Sigmoid colon (tissue), 3 donors: ENCODE data around the gene RAB3D.

Experiments
- POLR2A ChIP-seq, 2 donors: fragments of 450-650 bp; IDR thresholded peaks; one replicate each; pipeline ENCODE4 v1.6.1; 2016; ENCODE audit warnings: antibody characterized with exemption in 2 of 2, mild to moderate bottlenecking in 2 of 2, moderate library complexity in 2 of 2
- TF ChIP-seq, protein P1 (sequence below), 4 experiments: fragments of 450-650 bp in 3 of 4; fragments of 200-600 bp in 1 of 4; IDR thresholded peaks; one replicate each; pipeline ENCODE4 v1.5.1; 2016 to 2019; ENCODE audit warnings: antibody characterized with exemption in 4 of 4, mild to moderate bottlenecking in 3 of 4, moderate library complexity in 2 of 4

DNA sequence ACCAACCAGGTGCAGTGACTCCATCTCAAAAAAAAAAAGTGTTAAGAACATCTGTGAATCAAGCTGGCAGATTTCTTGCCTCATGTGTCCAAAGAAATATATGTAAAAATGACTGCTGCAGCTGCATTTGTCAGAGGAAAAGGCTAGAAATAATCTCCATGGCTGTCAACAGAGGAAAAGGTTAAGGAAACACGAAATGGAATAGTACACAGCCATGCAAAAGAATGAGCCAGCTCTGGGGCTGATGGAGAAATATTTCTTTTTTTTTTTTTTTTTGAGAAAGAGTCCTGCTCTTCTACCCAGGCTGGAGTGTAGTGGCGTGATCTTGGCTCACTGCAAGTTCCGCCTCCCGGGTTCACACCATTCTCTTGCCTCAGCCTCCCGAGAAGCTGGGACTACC is 6.6 kb downstream of the RAB3D start:
- TF ChIP-seq, protein P1, sequence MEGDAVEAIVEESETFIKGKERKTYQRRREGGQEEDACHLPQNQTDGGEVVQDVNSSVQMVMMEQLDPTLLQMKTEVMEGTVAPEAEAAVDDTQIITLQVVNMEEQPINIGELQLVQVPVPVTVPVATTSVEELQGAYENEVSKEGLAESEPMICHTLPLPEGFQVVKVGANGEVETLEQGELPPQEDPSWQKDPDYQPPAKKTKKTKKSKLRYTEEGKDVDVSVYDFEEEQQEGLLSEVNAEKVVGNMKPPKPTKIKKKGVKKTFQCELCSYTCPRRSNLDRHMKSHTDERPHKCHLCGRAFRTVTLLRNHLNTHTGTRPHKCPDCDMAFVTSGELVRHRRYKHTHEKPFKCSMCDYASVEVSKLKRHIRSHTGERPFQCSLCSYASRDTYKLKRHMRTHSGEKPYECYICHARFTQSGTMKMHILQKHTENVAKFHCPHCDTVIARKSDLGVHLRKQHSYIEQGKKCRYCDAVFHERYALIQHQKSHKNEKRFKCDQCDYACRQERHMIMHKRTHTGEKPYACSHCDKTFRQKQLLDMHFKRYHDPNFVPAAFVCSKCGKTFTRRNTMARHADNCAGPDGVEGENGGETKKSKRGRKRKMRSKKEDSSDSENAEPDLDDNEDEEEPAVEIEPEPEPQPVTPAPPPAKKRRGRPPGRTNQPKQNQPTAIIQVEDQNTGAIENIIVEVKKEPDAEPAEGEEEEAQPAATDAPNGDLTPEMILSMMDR (IDR thresholded peaks at IDR 0.05) = no peak
- TF ChIP-seq POLR2A (IDR thresholded peaks at IDR 0.05) = no peak
